ENCODE results near the gene MRPL37.

- TF ChIP-seq CTCF (conservative IDR thresholded peaks at IDR 0.05; ENCODE audit: low read length) (no peak), EZH2phosphoT487 (IDR thresholded peaks at IDR 0.05; ENCODE audit: borderline replicate concordance, low read depth, low read length) (no peak)
Measured at GRCh38 chr1:54241364-54241763, 41.4 kb downstream of the MRPL37 start.

All from OCI-LY7 (cell line).